Hematopoietic multipotent progenitor cell treated with erythropoietin and hydrocortisone succinate and interleukin-3 and kit ligand, for 8 days (in vitro differentiated cells): ENCODE results near the gene GPBP1L1.

Experiments used
- DNase-seq: peaks from one replicate; pipeline ENCODE4 v3.0.0-alpha.2; 2015

Gene GPBP1L1

GRCh38 chr1:45584351-45585109 lies 101.8 kb downstream of the GPBP1L1 start:
- DNase-seq = peak; percentile 91

GRCh38 chr1:45583666-45584350 lies 102.5 kb downstream of the GPBP1L1 start, which contains the start of gene NASP:
TSS of gene NASP (plus strand) at chr1:45584041. CDS start at chr1:45584147, 106 bp downstream.
- peak; percentile 90 for DNase-seq

- peak; percentile 98 for DNase-seq
These were observed 103.1 kb downstream of the GPBP1L1 start for GRCh38 chr1:45583264-45583665.
